ENCODE results near the gene HSPA6.
"Not testable (repeated sequence)": the region's sequence is repeated elsewhere in the genome, so short reads cannot be mapped to it uniquely, and the experiment has no call there.

HSPA6 gene

DNA sequence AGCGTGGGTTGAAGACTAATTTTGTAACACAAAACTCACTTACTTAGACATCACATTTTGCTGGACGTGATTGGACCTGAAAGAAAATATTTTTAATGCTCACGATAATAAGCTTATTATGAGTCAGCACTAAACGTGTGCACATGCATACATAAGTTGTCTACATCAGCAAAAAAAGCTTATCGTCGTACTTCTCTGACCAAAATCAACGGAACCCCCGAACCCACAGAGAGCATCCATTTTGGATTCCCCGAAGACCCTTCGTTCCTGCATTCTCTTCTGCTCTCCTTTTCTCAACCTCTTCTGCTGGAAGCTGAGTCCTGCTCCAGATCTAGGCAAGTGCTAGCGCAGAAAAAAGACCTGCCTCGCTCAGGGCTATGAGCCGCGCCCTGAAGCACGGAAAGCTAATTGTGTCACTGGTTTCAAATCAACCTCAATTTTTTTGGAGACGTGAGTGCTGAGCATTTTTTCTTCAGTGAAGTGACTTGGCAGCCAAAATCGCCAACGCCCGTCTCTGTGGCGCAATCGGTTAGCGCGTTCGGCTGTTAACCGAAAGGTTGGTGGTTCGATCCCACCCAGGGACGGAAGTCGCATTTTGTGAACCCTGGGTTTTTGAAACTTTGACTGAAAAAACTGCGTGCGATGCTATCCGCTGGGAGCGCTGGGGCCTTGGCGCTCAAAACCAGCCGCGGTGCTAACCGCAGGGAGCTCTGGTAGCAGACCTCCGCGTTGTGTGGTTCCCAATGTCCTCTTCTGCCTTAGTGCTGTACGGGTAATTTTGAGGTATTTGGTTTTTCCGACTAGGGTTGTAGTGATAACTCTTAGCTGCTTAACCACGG lies 15.6 kb downstream of the HSPA6 start:
- ATAC-seq, result peak; percentile 82
- Mint-ChIP-seq H3K27ac (peak overlapping the region; percentile 100), H3K4me3 (peak overlapping the region; percentile 79), H3K36me3 (peaks cover 17% of the 10 kb centered on the region), H3K4me1 (peaks cover 43% of the 10 kb centered on the region)
- DNase-seq (ENCODE audit: low spot score in 2 of 2), result peak; percentile 95 to 99
- H3K9me3 Mint-ChIP-seq, result not testable (repeated sequence)

DNA sequence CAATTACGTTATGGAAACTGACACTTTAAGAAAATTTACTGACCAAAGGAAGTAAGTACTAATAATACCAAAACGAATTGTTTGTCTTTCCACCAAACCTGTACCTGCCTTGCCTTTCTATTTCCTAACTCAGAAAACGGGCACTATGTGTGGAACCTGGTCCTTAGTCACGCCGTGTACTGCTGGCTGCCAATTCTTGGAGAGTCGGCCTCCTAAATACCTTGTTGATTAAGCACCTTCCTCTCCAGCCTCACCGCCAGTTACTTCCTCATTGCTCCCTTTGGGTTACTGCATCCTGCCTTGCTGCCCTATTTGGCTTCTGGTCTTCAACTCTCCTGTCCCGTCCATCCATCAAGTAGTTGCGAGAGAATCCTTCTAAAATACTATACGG lies 16.2 kb downstream of the HSPA6 start:
- H3K27ac Mint-ChIP-seq, result peak overlapping the region; percentile 100
- peaks cover 48% of the 10 kb centered on the region for H3K4me1 Mint-ChIP-seq
- peaks cover 17% of the 10 kb centered on the region for H3K36me3 Mint-ChIP-seq
- DNase-seq (ENCODE audit: low spot score in 2 of 2), result peak in 1 of 2 donors; percentile 75
- ATAC-seq, result peak; percentile 47
- H3K9me3 Mint-ChIP-seq, result not testable (repeated sequence)
- peak overlapping the region; percentile 79 for H3K4me3 Mint-ChIP-seq

DNA sequence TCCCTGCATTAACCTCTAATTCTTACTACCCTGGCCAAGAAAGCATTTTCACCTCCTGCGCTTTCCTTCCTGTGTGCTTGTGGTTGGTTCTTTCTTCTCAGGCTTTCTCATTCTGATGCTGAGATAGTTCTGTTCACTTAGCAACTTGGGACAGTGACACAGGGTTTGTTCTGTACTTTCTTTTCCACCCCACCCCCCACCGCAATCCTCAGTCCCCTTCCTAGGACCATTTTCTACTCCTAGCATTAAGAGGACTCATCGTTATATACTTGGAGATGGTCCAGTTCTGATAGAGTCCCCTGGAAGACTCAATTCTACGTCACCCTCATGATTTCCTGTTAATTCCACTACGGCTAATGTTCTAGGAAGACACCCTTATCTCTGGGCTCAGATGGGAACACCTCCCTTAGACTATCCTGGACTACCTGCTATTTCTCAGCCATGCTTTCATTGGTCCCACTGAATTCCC lies 17.8 kb downstream of the HSPA6 start:
- peak; percentile 53 to 85 for DNase-seq (ENCODE audit: low spot score in 2 of 2)
- Mint-ChIP-seq H3K36me3 (peaks cover 17% of the 10 kb centered on the region), H3K4me3 (peak overlapping the region; percentile 79), H3K27ac (peak overlapping the region; percentile 1), H3K4me1 (peaks cover 48% of the 10 kb centered on the region)
- not testable (repeated sequence) for H3K9me3 Mint-ChIP-seq
- peak; percentile 80 for ATAC-seq

DNA sequence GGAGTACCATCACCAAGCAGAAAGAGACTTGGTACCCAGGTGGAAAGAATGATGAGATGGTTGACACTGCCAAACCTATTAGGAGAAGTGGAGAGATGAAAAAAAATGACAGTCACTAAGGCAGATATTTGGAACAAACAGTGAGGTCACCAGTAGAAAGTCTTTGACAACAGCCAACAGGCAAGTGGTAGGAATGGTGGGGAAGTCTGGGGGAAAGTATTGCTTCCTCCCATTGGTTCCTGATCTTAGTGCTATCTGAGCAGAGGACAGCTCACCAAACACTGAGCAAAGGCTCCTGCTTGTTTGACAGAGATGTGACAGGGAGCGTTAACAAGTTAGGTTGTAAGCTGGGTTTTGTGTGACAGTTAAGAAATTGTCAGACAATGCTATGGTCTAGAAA lies 18.8 kb downstream of the HSPA6 start:
- not testable (repeated sequence) for DNase-seq (ENCODE audit: low spot score in 2 of 2); H3K9me3 Mint-ChIP-seq; ATAC-seq; H3K27ac Mint-ChIP-seq
- Mint-ChIP-seq H3K4me3 (peak overlapping the region; percentile 79), H3K4me1 (peaks cover 48% of the 10 kb centered on the region), H3K36me3 (peaks cover 17% of the 10 kb centered on the region)

DNA sequence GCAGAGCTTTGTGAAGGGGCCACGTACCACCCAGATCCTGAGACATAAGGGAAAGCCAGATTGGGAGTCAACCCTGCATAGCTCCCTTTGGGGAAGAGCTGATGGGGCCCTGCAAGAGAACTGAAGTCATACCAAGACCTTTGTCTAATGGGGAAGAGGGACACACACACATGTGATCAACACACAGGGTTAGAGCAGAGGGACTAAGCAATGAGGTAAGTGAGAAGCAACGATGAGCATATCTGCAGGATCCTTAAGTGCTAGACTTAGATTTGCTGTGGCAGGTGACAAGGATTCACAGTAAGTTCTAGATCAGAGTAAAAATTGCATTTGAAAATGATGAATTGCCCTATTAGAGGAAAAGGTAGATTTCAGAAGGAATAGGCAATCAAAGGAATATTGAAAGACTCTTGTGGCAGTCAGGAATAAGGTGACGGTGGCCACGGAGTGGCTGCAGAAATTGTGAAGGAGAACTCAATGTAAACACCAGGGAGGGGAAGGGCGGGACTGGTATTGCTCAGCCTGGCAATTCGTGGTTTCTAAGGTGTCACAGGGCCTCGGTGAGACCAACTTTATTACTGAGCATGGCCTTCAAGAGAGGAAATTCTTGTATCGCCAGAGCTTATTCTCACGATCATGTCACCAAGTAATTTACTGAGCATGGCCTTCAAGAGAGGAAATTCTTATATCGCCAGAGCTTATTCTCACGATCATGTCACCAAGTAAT lies 20.8 kb downstream of the HSPA6 start:
- peak; percentile 75 for ATAC-seq
- H3K36me3 Mint-ChIP-seq; H3K27ac Mint-ChIP-seq; DNase-seq (ENCODE audit: low spot score in 2 of 2); H3K9me3 Mint-ChIP-seq: not testable (repeated sequence)
- H3K4me3 Mint-ChIP-seq, result peak overlapping the region; percentile 5
- H3K4me1 Mint-ChIP-seq, result peaks cover 42% of the 10 kb centered on the region

DNA sequence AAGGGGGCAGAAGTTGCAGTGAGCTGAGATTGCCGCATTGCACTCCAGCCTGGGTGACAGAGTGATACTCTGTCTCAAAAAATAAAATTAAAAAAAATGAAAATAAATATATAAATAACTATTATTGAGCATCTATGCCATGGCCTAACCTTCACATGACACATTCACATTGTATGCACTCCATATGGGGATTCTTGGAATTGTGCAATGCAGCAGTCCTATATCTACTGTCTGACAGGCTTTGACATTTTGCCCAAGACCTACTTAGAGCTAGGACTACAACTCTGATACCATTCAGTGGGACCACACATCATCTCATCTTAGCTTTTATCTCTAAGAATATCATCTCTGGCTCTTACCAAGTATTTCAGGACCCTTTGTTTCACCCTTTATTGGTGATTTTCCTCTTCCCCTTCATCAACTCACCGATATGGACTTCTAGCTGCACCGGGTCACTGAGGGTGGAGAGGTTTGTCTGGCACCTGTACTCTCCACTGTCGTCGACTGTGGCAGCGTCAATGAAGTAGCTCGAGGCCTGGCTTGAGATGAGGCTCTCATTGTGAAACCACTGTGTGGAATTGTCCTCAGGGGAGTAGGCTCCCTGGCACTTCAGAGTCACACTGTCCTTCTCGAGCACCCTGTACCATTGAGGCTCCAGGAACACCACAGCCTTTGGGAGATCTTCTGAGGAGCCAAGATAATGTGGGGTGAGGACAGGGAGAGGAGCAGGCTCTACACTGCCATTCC lies 23.8 kb downstream of the HSPA6 start:
- H3K4me1 Mint-ChIP-seq, result peaks cover 16% of the 10 kb centered on the region
- not testable (repeated sequence) for H3K9me3 Mint-ChIP-seq; DNase-seq (ENCODE audit: low spot score in 2 of 2); ATAC-seq; H3K4me3 Mint-ChIP-seq; H3K36me3 Mint-ChIP-seq; H3K27ac Mint-ChIP-seq

DNA sequence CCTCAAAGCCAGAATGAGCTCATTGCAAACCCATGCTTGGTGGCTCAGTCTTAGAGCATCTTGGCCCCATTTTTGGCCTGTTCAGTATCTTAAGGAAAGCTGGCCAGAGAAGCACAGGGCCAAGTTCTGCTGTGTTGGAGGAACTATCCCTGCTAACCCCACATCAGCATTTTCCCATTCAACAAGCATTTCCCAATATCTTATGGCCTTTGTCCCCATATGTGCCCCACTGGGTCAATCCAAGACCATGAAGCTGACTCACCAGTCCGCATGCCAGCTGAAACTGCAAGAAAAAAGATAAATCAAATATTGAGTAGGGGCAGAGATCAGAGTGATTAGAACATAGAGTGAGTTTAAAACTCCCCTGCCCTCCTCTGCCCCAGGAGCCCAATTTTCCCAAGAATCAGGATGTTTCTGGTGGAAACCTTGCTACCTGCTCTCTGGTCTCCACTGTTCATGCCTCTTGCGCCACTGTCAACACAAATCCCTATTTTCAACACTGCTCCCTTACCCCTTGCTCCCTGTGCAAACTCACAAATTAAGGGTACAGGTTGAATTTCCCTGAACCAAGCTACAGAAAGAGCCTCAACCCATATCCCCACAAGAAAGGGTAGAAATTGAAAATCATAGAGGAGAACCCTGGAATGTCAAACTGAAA lies 24.5 kb downstream of the HSPA6 start:
- H3K27ac Mint-ChIP-seq, result peak overlapping the region; percentile 61
- peak overlapping the region; percentile 25 for H3K4me3 Mint-ChIP-seq
- H3K36me3 Mint-ChIP-seq; DNase-seq (ENCODE audit: low spot score in 2 of 2); H3K9me3 Mint-ChIP-seq; ATAC-seq: not testable (repeated sequence)
- peaks cover 14% of the 10 kb centered on the region for H3K4me1 Mint-ChIP-seq

DNA sequence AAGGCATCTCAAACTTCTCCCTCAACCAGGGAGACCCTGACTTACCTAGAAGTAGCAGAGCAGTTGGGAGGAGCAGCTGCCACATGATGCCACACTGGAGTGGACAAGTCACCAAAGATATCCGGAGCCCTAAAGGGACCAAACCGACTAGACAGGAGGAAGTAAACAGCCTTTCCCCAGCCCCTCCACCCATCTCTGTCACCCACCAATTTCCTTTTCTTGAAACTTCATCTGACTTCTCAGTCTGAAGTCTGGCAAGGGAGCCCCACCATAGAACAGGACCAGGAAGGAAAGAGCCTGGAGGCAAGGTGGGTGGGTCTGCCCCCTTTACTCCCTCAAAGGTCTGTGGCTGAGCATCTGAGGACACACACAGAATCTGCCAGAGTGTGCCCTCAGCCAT lies 25.3 kb downstream of the HSPA6 start, which contains the start of gene FCGR3A:
FCGR3A (minus strand) TSS at position 167 of the 400 bp plus-strand sequence; CDS start at position 85, 82 bp downstream.
- ATAC-seq (no peak), DNase-seq (ENCODE audit: low spot score in 2 of 2) (no peak)
- peaks cover 19% of the 10 kb centered on the region for H3K4me1 Mint-ChIP-seq
- peak within 1 kb of the TSS; percentile 61 for H3K27ac Mint-ChIP-seq
- H3K4me3 Mint-ChIP-seq, result peak within 1 kb of the TSS; percentile 25
- H3K9me3 Mint-ChIP-seq, result no peaks in the 10 kb centered on the region
- H3K36me3 Mint-ChIP-seq, result no peaks in the 10 kb centered on the region

DNA sequence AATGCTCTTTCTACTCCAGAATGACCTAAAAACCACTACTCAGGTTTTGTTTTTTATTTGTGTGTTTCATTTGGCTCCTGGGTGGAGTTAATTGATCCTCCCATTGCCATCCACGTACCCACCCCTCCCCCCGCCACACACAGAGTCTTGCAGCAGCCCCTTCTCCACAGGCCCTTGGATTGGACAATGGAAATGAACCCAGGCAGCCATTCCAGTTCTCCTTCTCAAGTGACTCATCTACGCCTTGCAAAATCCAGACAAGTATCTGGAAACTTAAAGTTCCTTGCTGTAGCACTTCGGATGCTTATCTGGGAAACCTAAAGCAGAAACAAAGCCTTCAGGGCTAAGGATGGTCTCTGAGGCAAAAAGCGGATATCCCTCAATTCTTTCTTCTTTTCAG lies 26.6 kb downstream of the HSPA6 start:
- H3K4me1 Mint-ChIP-seq, result peaks cover 24% of the 10 kb centered on the region
- not testable (repeated sequence) for DNase-seq (ENCODE audit: low spot score in 2 of 2); H3K4me3 Mint-ChIP-seq; H3K36me3 Mint-ChIP-seq; H3K9me3 Mint-ChIP-seq; ATAC-seq
- H3K27ac Mint-ChIP-seq, result peak overlapping the region; percentile 61

DNA sequence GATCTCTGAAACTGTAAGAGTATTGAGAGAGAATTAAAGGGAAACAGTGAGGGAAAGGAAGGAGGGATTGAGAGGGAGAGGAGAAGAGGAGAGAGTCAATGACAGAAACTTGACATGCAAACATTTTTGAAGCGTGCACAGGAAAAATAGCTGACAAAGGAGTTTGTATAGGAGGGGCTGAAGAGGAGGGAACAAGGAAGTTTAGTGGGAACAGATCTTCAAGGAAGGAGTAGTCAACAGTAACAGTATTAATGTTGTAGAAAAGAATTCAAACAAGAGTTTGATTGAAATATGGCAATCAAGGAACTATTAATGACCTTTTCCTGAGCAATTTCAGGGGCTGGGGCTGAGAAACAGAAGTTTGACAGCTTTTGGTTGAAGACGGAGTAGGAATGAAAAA lies 29.3 kb downstream of the HSPA6 start:
- not testable (repeated sequence) for H3K36me3 Mint-ChIP-seq; H3K27ac Mint-ChIP-seq; ATAC-seq; H3K4me3 Mint-ChIP-seq; H3K9me3 Mint-ChIP-seq; DNase-seq (ENCODE audit: low spot score in 2 of 2)
- peaks cover 24% of the 10 kb centered on the region for H3K4me1 Mint-ChIP-seq

DNA sequence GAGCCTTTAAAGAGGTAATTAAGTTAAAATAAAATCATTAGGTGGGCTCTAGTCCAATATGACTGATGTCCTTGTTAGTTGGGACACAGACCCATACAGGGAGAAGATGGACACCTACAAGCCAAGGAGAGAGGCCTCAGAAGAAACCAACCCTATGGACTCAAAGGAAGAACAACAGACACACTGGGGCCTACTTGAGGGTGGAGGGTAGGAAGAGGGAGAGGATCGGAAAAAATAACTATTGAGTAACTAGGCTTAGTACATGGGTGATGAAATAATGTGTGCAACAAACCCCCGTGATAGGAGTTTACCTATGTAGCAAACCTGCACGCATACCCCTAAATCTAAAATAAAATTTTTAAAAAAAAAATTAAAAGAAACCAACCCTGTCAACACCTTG lies 30.0 kb downstream of the HSPA6 start:
- H3K4me3 Mint-ChIP-seq; H3K9me3 Mint-ChIP-seq; H3K36me3 Mint-ChIP-seq; ATAC-seq; H3K27ac Mint-ChIP-seq; DNase-seq (ENCODE audit: low spot score in 2 of 2): not testable (repeated sequence)
- H3K4me1 Mint-ChIP-seq, result peaks cover 24% of the 10 kb centered on the region

DNA sequence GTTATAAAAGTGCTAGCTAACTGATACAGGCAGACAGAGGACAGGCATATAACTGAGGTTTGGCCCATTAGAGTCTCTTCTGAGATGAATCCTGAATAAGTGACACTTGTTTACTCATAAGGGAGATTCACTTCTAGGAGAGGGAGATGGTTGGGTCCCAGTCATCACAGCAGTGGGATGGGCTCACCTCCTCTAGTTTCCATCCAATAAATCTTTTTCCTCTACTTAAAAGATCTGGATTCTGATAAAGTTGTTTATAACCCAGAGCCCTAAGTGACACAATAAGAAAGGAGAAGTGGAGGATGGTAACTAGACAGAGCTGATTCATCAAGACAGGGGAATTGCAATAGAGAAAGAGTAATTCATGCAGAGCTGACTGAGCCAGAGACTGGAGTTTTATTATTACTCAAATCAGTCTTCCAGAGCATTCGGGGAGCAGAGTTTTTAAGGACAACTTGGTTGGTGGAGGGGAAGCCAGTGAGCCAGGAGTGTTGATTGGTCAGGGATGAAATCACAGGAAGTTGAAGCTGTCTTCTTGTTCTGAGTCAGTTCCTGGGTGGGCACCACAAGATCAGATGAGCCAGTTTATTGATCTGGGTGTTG lies 30.6 kb downstream of the HSPA6 start:
- Mint-ChIP-seq H3K27ac (peak overlapping the region; percentile 44), H3K4me1 (peaks cover 24% of the 10 kb centered on the region)
- DNase-seq (ENCODE audit: low spot score in 2 of 2) (peak in 1 of 2 donors; percentile 67), ATAC-seq (peak; percentile 93)
- H3K4me3 Mint-ChIP-seq, H3K9me3 Mint-ChIP-seq, H3K36me3 Mint-ChIP-seq: not testable (repeated sequence)

DNA sequence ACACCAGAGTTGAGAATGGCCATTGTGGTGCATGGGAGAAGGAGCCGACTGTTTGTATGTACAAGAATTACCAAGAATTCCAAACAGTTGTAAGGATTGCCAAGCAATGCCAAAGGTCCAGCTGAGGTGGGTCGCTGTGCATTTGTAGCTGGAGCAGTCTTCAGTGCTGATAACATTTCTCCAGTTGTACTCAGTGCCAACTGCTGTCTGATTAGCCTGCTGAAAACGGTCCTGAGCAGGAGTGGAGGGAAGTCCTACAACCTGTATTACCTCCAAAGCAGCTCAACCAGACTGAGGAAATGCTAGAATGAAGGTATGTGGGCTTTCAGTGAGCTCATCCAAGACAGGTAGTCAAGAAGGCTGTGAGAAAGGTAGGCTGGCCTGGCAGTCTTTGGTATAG lies 31.8 kb downstream of the HSPA6 start:
- ATAC-seq; H3K4me3 Mint-ChIP-seq; H3K36me3 Mint-ChIP-seq; DNase-seq (ENCODE audit: low spot score in 2 of 2); H3K9me3 Mint-ChIP-seq: not testable (repeated sequence)
- peak overlapping the region; percentile 44 for H3K27ac Mint-ChIP-seq
- peaks cover 28% of the 10 kb centered on the region for H3K4me1 Mint-ChIP-seq

DNA sequence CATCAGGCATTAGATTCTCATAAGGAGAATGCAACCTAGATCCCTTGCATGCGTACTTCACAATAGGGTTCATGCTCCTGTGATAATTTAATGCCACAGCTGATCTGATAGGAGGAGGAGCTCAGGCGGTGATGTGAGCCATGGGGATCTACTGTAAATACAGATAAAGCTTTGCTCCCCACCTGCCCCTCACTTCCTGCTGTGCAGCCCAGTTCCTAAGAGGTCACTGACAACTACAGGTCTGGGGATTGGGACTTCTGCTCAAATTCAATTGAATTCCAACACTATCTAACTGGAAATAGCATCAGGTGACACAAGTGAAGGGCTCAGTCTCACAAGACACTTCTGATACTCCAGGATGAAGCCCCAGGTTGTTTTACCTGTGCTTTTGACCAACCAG lies 32.6 kb downstream of the HSPA6 start:
- ATAC-seq; H3K9me3 Mint-ChIP-seq; H3K27ac Mint-ChIP-seq; H3K4me3 Mint-ChIP-seq; H3K36me3 Mint-ChIP-seq; DNase-seq (ENCODE audit: low spot score in 2 of 2): not testable (repeated sequence)
- peaks cover 29% of the 10 kb centered on the region for H3K4me1 Mint-ChIP-seq

All from stimulated activated effector memory CD8-positive, alpha-beta T cell treated with anti-CD3 and anti-CD28 coated beads, Interleukin-12 subunit alpha, Interleukin-12 subunit beta, amount 100 ng/mL, for 72 hours (primary cell).